ENCODE results near the gene PC.

Gene PC

DNA sequence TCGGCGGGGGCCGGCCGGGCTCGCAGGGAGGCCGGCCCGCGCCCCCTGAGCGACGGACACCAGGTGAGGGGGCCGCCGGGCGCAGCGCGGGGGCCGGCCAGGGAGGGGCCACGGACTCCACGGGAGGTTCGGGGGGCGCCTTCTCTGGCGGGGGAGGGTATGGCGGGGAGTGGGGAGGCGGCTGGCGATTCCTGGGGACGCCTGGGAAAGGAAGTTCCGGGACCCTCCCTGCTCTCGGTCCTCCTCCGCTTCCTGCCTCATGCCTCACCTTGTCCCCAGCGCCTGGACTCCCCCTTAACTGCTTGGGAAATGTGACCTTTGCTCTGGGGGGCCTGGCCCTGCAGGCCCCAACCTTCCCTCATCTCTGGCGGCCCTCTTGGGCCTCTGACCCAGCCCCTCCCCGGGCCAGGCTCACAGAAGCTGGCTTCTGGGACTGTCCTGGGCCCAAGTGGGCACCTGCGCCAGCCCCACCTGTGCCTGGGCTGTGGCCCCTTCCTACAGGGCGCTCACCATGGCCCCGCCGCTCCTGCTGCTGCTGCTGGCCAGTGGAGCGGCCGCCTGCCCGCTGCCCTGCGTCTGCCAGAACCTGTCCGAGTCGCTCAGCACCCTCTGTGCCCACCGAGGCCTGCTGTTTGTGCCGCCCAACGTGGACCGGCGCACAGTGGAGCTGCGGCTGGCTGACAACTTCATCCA, 100.8 kb downstream of the PC start:
- no peaks in the 10 kb centered on the region for H3K27me3 ChIP-seq
- peak overlapping the region; percentile 70 to 73 for H3K4me3 ChIP-seq
- peak overlapping the region; percentile 86 to 99 for H3K27ac ChIP-seq
- H3K9me3 ChIP-seq, result no peaks in the 10 kb centered on the region
- intact Hi-C loops (cut with DNase I; ENCODE audit: low total_unique reads), result loop anchor here (10.0 kb wide), 1 partner anchor 97 kb away; the partner anchor contains the start of gene PC
- peaks cover 0 to 52% (median 0%) of the 10 kb centered on the region in 3 donors for H3K36me3 ChIP-seq
- TF ChIP-seq, protein P1, sequence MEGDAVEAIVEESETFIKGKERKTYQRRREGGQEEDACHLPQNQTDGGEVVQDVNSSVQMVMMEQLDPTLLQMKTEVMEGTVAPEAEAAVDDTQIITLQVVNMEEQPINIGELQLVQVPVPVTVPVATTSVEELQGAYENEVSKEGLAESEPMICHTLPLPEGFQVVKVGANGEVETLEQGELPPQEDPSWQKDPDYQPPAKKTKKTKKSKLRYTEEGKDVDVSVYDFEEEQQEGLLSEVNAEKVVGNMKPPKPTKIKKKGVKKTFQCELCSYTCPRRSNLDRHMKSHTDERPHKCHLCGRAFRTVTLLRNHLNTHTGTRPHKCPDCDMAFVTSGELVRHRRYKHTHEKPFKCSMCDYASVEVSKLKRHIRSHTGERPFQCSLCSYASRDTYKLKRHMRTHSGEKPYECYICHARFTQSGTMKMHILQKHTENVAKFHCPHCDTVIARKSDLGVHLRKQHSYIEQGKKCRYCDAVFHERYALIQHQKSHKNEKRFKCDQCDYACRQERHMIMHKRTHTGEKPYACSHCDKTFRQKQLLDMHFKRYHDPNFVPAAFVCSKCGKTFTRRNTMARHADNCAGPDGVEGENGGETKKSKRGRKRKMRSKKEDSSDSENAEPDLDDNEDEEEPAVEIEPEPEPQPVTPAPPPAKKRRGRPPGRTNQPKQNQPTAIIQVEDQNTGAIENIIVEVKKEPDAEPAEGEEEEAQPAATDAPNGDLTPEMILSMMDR (IDR thresholded peaks at IDR 0.05), result no peak
- H3K4me1 ChIP-seq, result peaks cover 4 to 14% (median 6%) of the 10 kb centered on the region in 4 donors
- no peak for DNase-seq

DNA sequence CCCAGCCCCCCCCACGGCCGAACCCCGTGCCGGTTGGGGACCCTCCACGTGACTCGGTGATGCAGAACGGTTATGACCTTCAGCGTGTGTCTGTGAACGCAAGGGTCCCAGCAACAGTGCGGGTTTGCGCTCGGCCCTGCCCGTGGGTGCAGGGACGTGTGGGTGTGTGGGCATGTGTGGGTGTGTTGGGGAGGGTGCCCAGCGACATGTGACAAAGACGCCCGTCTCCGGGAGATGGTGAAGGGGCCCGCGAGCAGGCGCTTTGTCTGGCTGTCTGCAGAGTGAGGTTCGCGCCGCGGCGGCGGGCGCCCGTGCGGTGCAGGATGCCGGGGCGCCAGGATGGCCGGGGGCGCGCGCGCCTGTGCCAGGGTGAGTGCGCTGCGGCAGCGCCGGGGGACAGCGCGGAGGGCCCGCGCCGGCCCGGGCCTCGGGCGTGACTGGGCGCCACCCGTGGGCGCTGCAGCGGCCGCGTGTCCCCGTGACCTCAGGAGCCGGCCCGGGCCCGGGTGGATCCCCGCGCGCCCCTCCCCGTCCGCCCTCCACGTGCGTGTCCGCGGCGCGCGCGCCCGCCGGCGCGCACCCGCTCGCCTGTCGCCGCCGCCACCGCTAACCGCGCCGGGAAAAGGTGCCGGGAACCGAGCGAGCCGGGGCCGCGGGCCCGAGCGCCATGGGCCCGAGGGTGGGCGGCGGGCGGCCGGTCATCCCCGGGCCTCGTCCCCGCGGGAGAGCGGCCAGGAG, 101.5 kb downstream of the PC start, which contains the start of gene LRFN4:
TSS of gene LRFN4 (plus strand) at position 569 of the 738 bp plus-strand sequence. CDS start 681 bp downstream, outside the sequence.
- H3K36me3 ChIP-seq, result peaks cover 0 to 52% (median 0%) of the 10 kb centered on the region in 3 donors
- no peaks in the 10 kb centered on the region for H3K9me3 ChIP-seq
- TF ChIP-seq, protein P1 (IDR thresholded peaks at IDR 0.05), result no peak
- peaks cover 4 to 14% (median 6%) of the 10 kb centered on the region in 4 donors for H3K4me1 ChIP-seq
- intact Hi-C loops (cut with DNase I; ENCODE audit: low total_unique reads), result loop anchor here (10.0 kb wide), 1 partner anchor 98 kb away; the partner anchor contains the start of gene PC
- DNase-seq, result no peak
- peak within 1 kb of the TSS; percentile 86 to 99 for H3K27ac ChIP-seq
- peak within 1 kb of the TSS; percentile 70 to 73 for H3K4me3 ChIP-seq
- H3K27me3 ChIP-seq, result no peaks in the 10 kb centered on the region

DNA sequence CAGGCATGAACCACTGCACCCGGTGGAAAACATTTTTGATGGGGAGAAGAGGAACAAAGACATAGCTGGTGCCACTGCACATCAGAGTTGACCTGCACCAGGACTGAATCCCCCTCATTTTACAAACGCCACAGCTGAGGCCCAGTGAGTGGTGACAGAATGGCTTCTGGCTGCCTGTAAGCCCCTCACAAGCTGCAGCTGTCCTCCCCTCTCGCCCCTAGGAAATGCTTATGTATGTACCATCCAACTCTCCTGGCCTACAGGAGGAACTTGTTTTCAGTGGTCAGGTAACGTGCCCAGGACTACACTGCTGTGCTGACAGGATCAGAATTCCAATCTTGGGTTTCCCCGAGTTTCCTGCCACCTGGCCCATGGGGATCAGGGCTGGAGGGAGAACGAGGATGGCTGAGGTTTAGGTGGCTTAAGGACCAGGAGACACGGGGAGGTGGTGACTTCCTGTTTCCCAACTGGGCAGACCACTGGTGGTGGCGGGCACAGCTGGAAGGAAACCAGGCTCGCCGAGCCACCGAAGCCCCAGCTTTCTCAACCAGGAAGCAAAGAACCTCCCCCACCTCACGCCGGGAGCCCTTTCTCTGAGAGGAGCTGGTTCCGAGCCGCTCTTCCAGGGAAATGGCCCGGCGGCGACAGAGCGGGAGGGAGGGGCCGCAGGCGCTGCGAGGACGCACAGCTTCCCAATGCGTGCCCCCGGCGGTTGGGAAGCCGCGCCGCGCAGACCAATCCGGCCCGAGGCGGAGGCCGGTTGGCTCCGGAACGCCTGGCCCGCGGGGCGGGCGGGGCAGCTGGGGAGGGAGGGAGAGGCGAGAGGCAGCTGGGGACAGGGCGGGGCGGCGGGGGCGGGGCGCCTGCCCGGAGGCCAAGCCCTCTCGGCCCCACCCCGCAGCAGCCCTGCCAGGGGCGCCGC, 102.3 kb downstream of the PC start:
- Histone ChIP-seq H3K27me3 (no peaks in the 10 kb centered on the region), H3K27ac (peak overlapping the region; percentile 86 to 99), H3K36me3 (peaks cover 0 to 51% (median 0%) of the 10 kb centered on the region in 3 donors), H3K4me3 (peak overlapping the region; percentile 70 to 73), H3K9me3 (no peaks in the 10 kb centered on the region), H3K4me1 (peaks cover 4 to 14% (median 6%) of the 10 kb centered on the region in 4 donors)
- intact Hi-C loops (cut with DNase I; ENCODE audit: low total_unique reads), result loop anchor here (10.0 kb wide), 1 partner anchor 99 kb away; the partner anchor contains the start of gene PC
- TF ChIP-seq, protein P1 (IDR thresholded peaks at IDR 0.05), result peak in 1 of 2 experiments; percentile 16
- peak; percentile 93 to 98 for DNase-seq

DNA sequence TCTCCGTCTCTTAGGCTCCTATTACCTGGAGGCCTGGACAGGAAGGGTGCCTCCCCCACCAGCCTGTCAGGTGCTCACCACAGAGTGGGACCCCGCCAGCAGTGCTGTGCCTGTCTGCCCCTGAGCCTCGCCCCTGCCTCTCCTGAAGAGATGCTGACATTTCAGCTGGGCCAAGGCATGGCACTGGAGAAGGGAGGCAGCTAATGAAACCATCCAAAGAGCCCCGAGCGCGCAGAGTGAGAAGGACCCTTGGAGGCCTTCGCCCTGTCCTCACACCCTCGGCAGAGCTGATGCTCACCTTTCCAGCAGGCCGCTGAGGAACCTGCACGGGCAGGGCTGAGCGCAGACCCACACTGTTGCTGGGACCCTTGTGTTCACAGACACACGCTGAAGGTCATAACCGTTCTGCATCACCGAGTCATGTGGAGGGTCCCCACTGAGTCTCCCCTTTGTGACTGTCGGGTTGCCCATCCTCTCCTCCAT, 103.4 kb downstream of the PC start:
- H3K4me1 ChIP-seq, result peaks cover 4 to 14% (median 6%) of the 10 kb centered on the region in 4 donors

More for the DNA sequence above, 103.4 kb downstream of the PC start:
- intact Hi-C loops (cut with DNase I; ENCODE audit: low total_unique reads), result loop anchor here (10.0 kb wide), 1 partner anchor 100 kb away; the partner anchor contains the start of gene PC
- Histone ChIP-seq H3K4me3 (no peak overlapping the region), H3K9me3 (no peaks in the 10 kb centered on the region), H3K27me3 (no peaks in the 10 kb centered on the region), H3K36me3 (peaks cover 0 to 51% (median 0%) of the 10 kb centered on the region in 3 donors), H3K27ac (peak overlapping the region; percentile 86 to 99)
- peak in 1 of 2 donors; percentile 59 for DNase-seq
- TF ChIP-seq, protein P1 (IDR thresholded peaks at IDR 0.05), result no peak

All from tibial artery (tissue), 4 donors.